Brain microvascular endothelial cell (primary cell): ENCODE results near the gene TSSC4.
"Not testable (repeated sequence)": the region's sequence is repeated elsewhere in the genome, so short reads cannot be mapped to it uniquely, and the experiment has no call there.

Source experiments
- DNase-seq: peaks from one replicate; pipeline ENCODE4 v3.0.0-alpha.2; 2020
- H3K27ac ChIP-seq: fragments of 250-450 bp; sonication (Bioruptor Pico); 2 replicates; pipeline ENCODE4 v1.5.1; 2020; ENCODE audit warnings: mild to moderate bottlenecking, moderate library complexity
- H3K27me3 ChIP-seq: fragments of 250-450 bp; sonication (Bioruptor Pico); replicated peaks from 2 replicates; pipeline ENCODE4 v1.5.1; 2020; ENCODE audit warnings: mild to moderate bottlenecking
- H3K36me3 ChIP-seq: fragments of 250-450 bp; sonication (Bioruptor Pico); replicated peaks from 2 replicates; pipeline ENCODE4 v1.5.1; 2020; ENCODE audit warnings: mild to moderate bottlenecking
- H3K4me3 ChIP-seq: 2 replicates; pipeline ENCODE4 v1.5.1; 2011; ENCODE audit warnings: low read depth, mild to moderate bottlenecking, control low read depth, low read length, moderate library complexity
- CTCF ChIP-seq: IDR thresholded peaks from 2 replicates; pipeline ENCODE4 v1.5.1; 2011; ENCODE audit warnings: low read depth, mild to moderate bottlenecking, moderate library complexity, low read length, control low read depth, inconsistent platforms; ENCODE audit errors: missing control alignments
- in situ Hi-C: cut with HindIII; loops from 2 replicates; pipeline ENCODE4 v1.10.0; 2017; ENCODE audit warnings: low sequenced_read_pairs, low pct_ligation_motif_present

The TSSC4 gene

GRCh38 chr11:2400069-2400761 is at the start of gene TSSC4:
TSSC4 (plus strand) TSS chr11:2400750; CDS start chr11:2402634, 1,884 bp downstream.
- Histone ChIP-seq H3K27ac (peak within 1 kb of the TSS; percentile 91), H3K4me3 (peak within 1 kb of the TSS; percentile 98), H3K27me3 (no peaks in the 10 kb centered on the region), H3K36me3 (peaks cover 39% of the 10 kb centered on the region)
- TF ChIP-seq CTCF = peak; percentile 99
- DNase-seq = peak; percentile 99
- in situ Hi-C loops = no loop called here

GRCh38 chr11:2351701-2352100 is 48.8 kb upstream of the TSSC4 start:
- no peak overlapping the region for H3K27ac ChIP-seq
- in situ Hi-C loops = no loop called here
- no peaks in the 10 kb centered on the region for H3K36me3 ChIP-seq
- H3K4me3 ChIP-seq = no peak overlapping the region
- TF ChIP-seq CTCF = no peak
- no peaks in the 10 kb centered on the region for H3K27me3 ChIP-seq
- DNase-seq = no peak

GRCh38 chr11:2352420-2352819 is 48.1 kb upstream of the TSSC4 start:
- Histone ChIP-seq H3K36me3 (no peaks in the 10 kb centered on the region), H3K27me3 (no peaks in the 10 kb centered on the region), H3K27ac (no peak overlapping the region), H3K4me3 (no peak overlapping the region)
- no peak for TF ChIP-seq CTCF
- DNase-seq = no peak
- in situ Hi-C loops = no loop called here

- in situ Hi-C loops = no loop called here
- TF ChIP-seq CTCF = no peak
- DNase-seq = peak; percentile 16
- H3K27ac ChIP-seq = no peak overlapping the region
- no peak overlapping the region for H3K4me3 ChIP-seq
- H3K36me3 ChIP-seq = no peaks in the 10 kb centered on the region
- no peaks in the 10 kb centered on the region for H3K27me3 ChIP-seq
Observed at GRCh38 chr11:2355000-2355644, 45.4 kb upstream of the TSSC4 start.

GRCh38 chr11:2357246-2357645 is 43.3 kb upstream of the TSSC4 start:
- Histone ChIP-seq H3K4me3 (no peak overlapping the region), H3K36me3 (no peaks in the 10 kb centered on the region), H3K27ac (no peak overlapping the region), H3K27me3 (no peaks in the 10 kb centered on the region)
- DNase-seq = no peak
- in situ Hi-C loops = no loop called here
- no peak for TF ChIP-seq CTCF

GRCh38 chr11:2357651-2358050 is 42.9 kb upstream of the TSSC4 start:
- DNase-seq, H3K27me3 ChIP-seq, H3K4me3 ChIP-seq, in situ Hi-C loops, H3K36me3 ChIP-seq, H3K27ac ChIP-seq: not testable (repeated sequence)
